HEK293 (cell line): ENCODE measurements around the gene FAAP100.

ENCODE experiments used
- AEBP2 ChIP-seq: fragments of 450-650 bp; formaldehyde crosslinking; IDR thresholded peaks from 2 replicates; pipeline ENCODE4 v1.5.1; 2016; ENCODE audit warnings: missing biosample characterization, missing genetic modification characterization, borderline replicate concordance
- BCL6B ChIP-seq: fragments of 450-650 bp; formaldehyde crosslinking; IDR thresholded peaks from 2 replicates; pipeline ENCODE4 v1.5.1; 2017; ENCODE audit warnings: missing biosample characterization, missing genetic modification characterization
- HOXA7 ChIP-seq: sonication (generic); formaldehyde crosslinking; IDR thresholded peaks from 2 replicates; pipeline ENCODE4 v1.8.1; 2022; ENCODE audit warnings: missing genetic modification reagents, borderline replicate concordance
- PRDM1 ChIP-seq: fragments of 450-650 bp; formaldehyde crosslinking; IDR thresholded peaks from 2 replicates; pipeline ENCODE4; 2016; ENCODE audit warnings: missing biosample characterization, missing genetic modification characterization
- RBAK ChIP-seq: fragments of 450-650 bp; formaldehyde crosslinking; IDR thresholded peaks from 2 replicates; pipeline ENCODE4 v1.5.1; 2016; ENCODE audit warnings: missing biosample characterization, missing genetic modification characterization
- REPIN1 ChIP-seq: fragments of 450-650 bp; formaldehyde crosslinking; IDR thresholded peaks from 2 replicates; pipeline ENCODE4 v1.5.1; 2017; ENCODE audit warnings: missing biosample characterization, missing genetic modification characterization, low read depth
- SCRT1 ChIP-seq: fragments of 450-650 bp; formaldehyde crosslinking; IDR thresholded peaks from 2 replicates; pipeline ENCODE4 v1.5.1; 2016; ENCODE audit warnings: missing biosample characterization, missing genetic modification characterization, borderline replicate concordance
- SP2 ChIP-seq: fragments of 450-650 bp; formaldehyde crosslinking; IDR thresholded peaks from 2 replicates; pipeline ENCODE4 v1.5.1; 2016; ENCODE audit warnings: missing biosample characterization, missing genetic modification characterization
- ZBTB20 ChIP-seq: fragments of 450-650 bp; formaldehyde crosslinking; IDR thresholded peaks from 2 replicates; pipeline ENCODE4 v1.5.1; 2016; ENCODE audit warnings: missing biosample characterization, missing genetic modification characterization
- ZNF132 ChIP-seq: fragments of 450-650 bp; formaldehyde crosslinking; IDR thresholded peaks from 2 replicates; pipeline ENCODE4 v1.5.1; 2017; ENCODE audit warnings: missing biosample characterization, missing genetic modification characterization, borderline replicate concordance
- ZNF146 ChIP-seq: fragments of 450-650 bp; formaldehyde crosslinking; IDR thresholded peaks from 2 replicates; pipeline ENCODE4 v1.5.1; 2016; ENCODE audit warnings: missing biosample characterization, missing genetic modification characterization
- ZNF157 ChIP-seq: fragments of 450-650 bp; formaldehyde crosslinking; IDR thresholded peaks from 2 replicates; pipeline ENCODE4 v1.5.1; 2016; ENCODE audit warnings: missing biosample characterization, missing genetic modification characterization
- ZNF175 ChIP-seq: fragments of 450-650 bp; formaldehyde crosslinking; IDR thresholded peaks from 2 replicates; pipeline ENCODE4 v1.5.1; 2016; ENCODE audit warnings: missing biosample characterization, missing genetic modification characterization
- ZNF23 ChIP-seq: fragments of 450-650 bp; formaldehyde crosslinking; IDR thresholded peaks from 2 replicates; pipeline ENCODE4 v1.5.1; 2016; ENCODE audit warnings: missing biosample characterization, missing genetic modification characterization, borderline replicate concordance
- ZNF394 ChIP-seq: fragments of 450-650 bp; formaldehyde crosslinking; IDR thresholded peaks from 2 replicates; pipeline ENCODE4 v1.5.1; 2016; ENCODE audit warnings: missing biosample characterization, missing genetic modification characterization, mild to moderate bottlenecking, moderate library complexity, borderline replicate concordance
- ZNF404 ChIP-seq: fragments of 450-650 bp; formaldehyde crosslinking; IDR thresholded peaks from 2 replicates; pipeline ENCODE4 v1.5.1; 2017; ENCODE audit warnings: missing biosample characterization, missing genetic modification characterization
- ZNF510 ChIP-seq: fragments of 450-650 bp; formaldehyde crosslinking; IDR thresholded peaks from 2 replicates; pipeline ENCODE4 v1.5.1; 2018; ENCODE audit warnings: mild to moderate bottlenecking, missing genetic modification characterization, missing biosample characterization; ENCODE audit not compliant: insufficient replicate concordance
- ZNF513 ChIP-seq: fragments of 450-650 bp; IDR thresholded peaks from 2 replicates; pipeline ENCODE4 v1.5.1; 2018; ENCODE audit warnings: missing biosample characterization, missing genetic modification characterization
- ZNF555 ChIP-seq: fragments of 450-650 bp; formaldehyde crosslinking; conservative IDR thresholded peaks from 2 replicates; pipeline ENCODE4 v1.5.1; 2017; ENCODE audit warnings: missing biosample characterization, mild to moderate bottlenecking, missing genetic modification characterization, inconsistent platforms
- ZNF596 ChIP-seq: fragments of 450-650 bp; IDR thresholded peaks from 2 replicates; pipeline ENCODE4 v1.5.0; 2018; ENCODE audit warnings: missing biosample characterization, mild to moderate bottlenecking, missing genetic modification characterization, moderate library complexity
- ZNF768 ChIP-seq: fragments of 450-650 bp; formaldehyde crosslinking; IDR thresholded peaks from 2 replicates; pipeline ENCODE4 v1.5.1; 2018; ENCODE audit warnings: missing biosample characterization, mild to moderate bottlenecking, missing genetic modification characterization
- ZNF777 ChIP-seq: fragments of 450-650 bp; formaldehyde crosslinking; IDR thresholded peaks from 2 replicates; pipeline ENCODE4 v1.5.1; 2017; ENCODE audit warnings: missing biosample characterization, missing genetic modification characterization, borderline replicate concordance
- ZNF837 ChIP-seq: fragments of 450-650 bp; formaldehyde crosslinking; IDR thresholded peaks from 2 replicates; pipeline ENCODE4 v1.5.1; 2016; ENCODE audit warnings: missing biosample characterization, missing genetic modification characterization
- TF ChIP-seq, protein P1 (sequence below): fragments of 450-650 bp; formaldehyde crosslinking; IDR thresholded peaks from 2 replicates; pipeline ENCODE4 v1.5.1; 2016; ENCODE audit warnings: missing biosample characterization, missing genetic modification characterization
- TF ChIP-seq, protein P2 (sequence below): fragments of 450-650 bp; formaldehyde crosslinking; IDR thresholded peaks from 2 replicates; pipeline ENCODE4 v1.5.1; 2017; ENCODE audit warnings: missing biosample characterization, mild to moderate bottlenecking, missing genetic modification characterization, moderate library complexity
- TF ChIP-seq, protein P3 (sequence below): fragments of 450-650 bp; formaldehyde crosslinking; IDR thresholded peaks from 2 replicates; pipeline ENCODE4 v1.5.1; 2016; ENCODE audit warnings: missing biosample characterization, missing genetic modification characterization, borderline replicate concordance

FAAP100 gene

GRCh38 chr17:81511804-81512561, 40.2 kb downstream of the FAAP100 start (continued):
- no peak for TF ChIP-seq ZNF777
- TF ChIP-seq ZNF394 (tag by site-specific recombination) = no peak
- TF ChIP-seq ZNF157 (tag by site-specific recombination) = no peak
- no peak for TF ChIP-seq RBAK (tag by site-specific recombination)
- TF ChIP-seq ZNF146 = no peak
- TF ChIP-seq ZNF510 = no peak
- TF ChIP-seq ZNF132 (tag by site-specific recombination) = no peak
- no peak for TF ChIP-seq ZNF513 (tag by site-specific recombination)
- TF ChIP-seq, protein P1, sequence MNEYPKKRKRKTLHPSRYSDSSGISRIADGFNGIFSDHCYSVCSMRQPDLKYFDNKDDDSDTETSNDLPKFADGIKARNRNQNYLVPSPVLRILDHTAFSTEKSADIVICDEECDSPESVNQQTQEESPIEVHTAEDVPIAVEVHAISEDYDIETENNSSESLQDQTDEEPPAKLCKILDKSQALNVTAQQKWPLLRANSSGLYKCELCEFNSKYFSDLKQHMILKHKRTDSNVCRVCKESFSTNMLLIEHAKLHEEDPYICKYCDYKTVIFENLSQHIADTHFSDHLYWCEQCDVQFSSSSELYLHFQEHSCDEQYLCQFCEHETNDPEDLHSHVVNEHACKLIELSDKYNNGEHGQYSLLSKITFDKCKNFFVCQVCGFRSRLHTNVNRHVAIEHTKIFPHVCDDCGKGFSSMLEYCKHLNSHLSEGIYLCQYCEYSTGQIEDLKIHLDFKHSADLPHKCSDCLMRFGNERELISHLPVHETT (tag by site-specific recombination) = no peak
- TF ChIP-seq SCRT1 (tag by site-specific recombination) = no peak
- TF ChIP-seq ZNF555 (tag by site-specific recombination) = no peak
- TF ChIP-seq, protein P2, sequence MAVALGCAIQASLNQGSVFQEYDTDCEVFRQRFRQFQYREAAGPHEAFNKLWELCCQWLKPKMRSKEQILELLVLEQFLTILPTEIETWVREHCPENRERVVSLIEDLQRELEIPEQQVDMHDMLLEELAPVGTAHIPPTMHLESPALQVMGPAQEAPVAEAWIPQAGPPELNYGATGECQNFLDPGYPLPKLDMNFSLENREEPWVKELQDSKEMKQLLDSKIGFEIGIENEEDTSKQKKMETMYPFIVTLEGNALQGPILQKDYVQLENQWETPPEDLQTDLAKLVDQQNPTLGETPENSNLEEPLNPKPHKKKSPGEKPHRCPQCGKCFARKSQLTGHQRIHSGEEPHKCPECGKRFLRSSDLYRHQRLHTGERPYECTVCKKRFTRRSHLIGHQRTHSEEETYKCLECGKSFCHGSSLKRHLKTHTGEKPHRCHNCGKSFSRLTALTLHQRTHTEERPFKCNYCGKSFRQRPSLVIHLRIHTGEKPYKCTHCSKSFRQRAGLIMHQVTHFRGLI (tag by site-specific recombination) = no peak
- TF ChIP-seq ZNF596 (tag by site-specific recombination) = no peak
- no peak for TF ChIP-seq ZNF175 (tag by site-specific recombination)
- 0 out of 2 replicates have a peak, but pooled peaks have one; percentile 14 for TF ChIP-seq ZBTB20 (tag by site-specific recombination)
- TF ChIP-seq ZNF837 (tag by site-specific recombination) = no peak
- TF ChIP-seq ZNF23 (tag by site-specific recombination) = no peak
- TF ChIP-seq ZNF404 (tag by site-specific recombination) = no peak
- TF ChIP-seq SP2 (tag by site-specific recombination) = peak; percentile 66
- TF ChIP-seq, protein P3, sequence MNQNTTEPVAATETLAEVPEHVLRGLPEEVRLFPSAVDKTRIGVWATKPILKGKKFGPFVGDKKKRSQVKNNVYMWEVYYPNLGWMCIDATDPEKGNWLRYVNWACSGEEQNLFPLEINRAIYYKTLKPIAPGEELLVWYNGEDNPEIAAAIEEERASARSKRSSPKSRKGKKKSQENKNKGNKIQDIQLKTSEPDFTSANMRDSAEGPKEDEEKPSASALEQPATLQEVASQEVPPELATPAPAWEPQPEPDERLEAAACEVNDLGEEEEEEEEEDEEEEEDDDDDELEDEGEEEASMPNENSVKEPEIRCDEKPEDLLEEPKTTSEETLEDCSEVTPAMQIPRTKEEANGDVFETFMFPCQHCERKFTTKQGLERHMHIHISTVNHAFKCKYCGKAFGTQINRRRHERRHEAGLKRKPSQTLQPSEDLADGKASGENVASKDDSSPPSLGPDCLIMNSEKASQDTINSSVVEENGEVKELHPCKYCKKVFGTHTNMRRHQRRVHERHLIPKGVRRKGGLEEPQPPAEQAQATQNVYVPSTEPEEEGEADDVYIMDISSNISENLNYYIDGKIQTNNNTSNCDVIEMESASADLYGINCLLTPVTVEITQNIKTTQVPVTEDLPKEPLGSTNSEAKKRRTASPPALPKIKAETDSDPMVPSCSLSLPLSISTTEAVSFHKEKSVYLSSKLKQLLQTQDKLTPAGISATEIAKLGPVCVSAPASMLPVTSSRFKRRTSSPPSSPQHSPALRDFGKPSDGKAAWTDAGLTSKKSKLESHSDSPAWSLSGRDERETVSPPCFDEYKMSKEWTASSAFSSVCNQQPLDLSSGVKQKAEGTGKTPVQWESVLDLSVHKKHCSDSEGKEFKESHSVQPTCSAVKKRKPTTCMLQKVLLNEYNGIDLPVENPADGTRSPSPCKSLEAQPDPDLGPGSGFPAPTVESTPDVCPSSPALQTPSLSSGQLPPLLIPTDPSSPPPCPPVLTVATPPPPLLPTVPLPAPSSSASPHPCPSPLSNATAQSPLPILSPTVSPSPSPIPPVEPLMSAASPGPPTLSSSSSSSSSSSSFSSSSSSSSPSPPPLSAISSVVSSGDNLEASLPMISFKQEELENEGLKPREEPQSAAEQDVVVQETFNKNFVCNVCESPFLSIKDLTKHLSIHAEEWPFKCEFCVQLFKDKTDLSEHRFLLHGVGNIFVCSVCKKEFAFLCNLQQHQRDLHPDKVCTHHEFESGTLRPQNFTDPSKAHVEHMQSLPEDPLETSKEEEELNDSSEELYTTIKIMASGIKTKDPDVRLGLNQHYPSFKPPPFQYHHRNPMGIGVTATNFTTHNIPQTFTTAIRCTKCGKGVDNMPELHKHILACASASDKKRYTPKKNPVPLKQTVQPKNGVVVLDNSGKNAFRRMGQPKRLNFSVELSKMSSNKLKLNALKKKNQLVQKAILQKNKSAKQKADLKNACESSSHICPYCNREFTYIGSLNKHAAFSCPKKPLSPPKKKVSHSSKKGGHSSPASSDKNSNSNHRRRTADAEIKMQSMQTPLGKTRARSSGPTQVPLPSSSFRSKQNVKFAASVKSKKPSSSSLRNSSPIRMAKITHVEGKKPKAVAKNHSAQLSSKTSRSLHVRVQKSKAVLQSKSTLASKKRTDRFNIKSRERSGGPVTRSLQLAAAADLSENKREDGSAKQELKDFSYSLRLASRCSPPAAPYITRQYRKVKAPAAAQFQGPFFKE (tag by site-specific recombination) = no peak
- TF ChIP-seq REPIN1 (tag by site-specific recombination) = no peak
- no peak for TF ChIP-seq PRDM1
- TF ChIP-seq ZNF768 = no peak
- no peak for TF ChIP-seq HOXA7
- no peak for TF ChIP-seq BCL6B (tag by site-specific recombination)
- TF ChIP-seq AEBP2 = no peak
